Stimulated activated CD4-positive, alpha-beta T cell treated with anti-CD3 and anti-CD28 coated beads, Interleukin-12 subunit alpha, Interleukin-12 subunit beta, amount 100 ng/mL, for 24 hours (primary cell): Measurements from ENCODE around the gene SEMA6B.
"Not testable (repeated sequence)": the region's sequence is repeated elsewhere in the genome, so short reads cannot be mapped to it uniquely, and the experiment has no call there.

Source experiments
- DNase-seq, 2 experiments: peaks; one replicate each; pipeline ENCODE4 v3.0.0-alpha.2; 2020; ENCODE audit warnings: low read depth in 2 of 2

The SEMA6B gene

GRCh38 chr19:4528843-4529242 is 30.6 kb downstream of the SEMA6B start:
- no peak for DNase-seq

GRCh38 chr19:4527377-4527776 is 32.1 kb downstream of the SEMA6B start:
- not testable (repeated sequence) for DNase-seq

DNA sequence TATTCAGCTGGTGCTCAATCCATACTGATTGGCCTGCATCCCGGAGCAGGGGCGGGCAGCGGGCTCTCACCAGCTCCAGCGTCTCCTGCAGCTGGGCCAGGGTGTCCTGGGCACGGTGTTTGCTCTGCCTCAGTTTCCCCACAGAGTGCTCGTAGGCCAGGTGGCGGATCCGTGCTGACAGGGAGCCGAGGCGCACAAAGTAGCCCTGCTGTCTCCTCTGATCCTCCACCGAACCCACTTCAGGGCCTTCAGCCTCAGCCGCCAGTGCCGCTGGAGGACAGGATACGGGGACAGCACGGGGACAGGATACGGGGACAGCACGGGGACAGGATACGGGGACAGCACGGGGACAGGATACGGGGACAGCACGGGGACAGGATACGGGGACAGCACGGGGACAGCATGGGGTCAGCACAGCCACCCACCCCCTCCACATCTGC is 33.9 kb downstream of the SEMA6B start:
- DNase-seq = no peak

GRCh38 chr19:4524808-4525562 is 34.5 kb downstream of the SEMA6B start:
- peak; percentile 41 to 67 for DNase-seq

GRCh38 chr19:4523306-4524110 is 36.0 kb downstream of the SEMA6B start:
- no peak for DNase-seq

DNA sequence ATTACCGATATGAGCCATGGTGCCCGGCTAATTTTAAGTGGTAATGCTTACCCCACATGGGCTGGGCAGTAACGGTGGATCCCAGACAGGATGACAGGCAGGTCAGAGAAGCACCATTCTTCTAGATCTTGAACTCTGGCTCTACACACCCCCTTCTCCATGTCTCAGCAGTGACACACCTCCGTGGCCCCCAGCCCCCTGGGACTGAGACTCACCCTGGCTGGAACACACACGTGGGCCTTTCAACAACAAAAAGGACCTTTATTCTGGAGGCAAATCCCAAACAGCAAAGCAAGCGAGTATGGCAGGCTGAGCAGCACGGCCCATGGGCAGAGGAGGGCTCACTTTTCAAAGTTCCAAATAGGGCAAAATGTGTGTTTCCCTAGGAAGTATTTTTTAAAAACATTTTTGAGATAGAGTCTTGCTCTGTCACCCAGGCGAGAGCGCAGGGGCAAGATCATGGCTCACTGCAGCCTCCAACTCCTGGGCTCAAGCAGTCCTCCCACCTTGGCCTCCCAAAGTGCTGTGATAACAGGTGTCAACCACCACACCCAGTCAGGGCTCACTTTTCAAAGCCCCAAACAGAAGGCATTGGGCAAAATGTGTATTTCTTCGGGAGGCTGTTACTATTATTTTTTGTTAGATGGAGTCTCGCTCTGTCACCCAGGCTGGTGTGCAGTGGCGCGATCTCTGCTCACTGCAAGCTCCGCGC is 37.0 kb downstream of the SEMA6B start:
- DNase-seq = no peak

DNA sequence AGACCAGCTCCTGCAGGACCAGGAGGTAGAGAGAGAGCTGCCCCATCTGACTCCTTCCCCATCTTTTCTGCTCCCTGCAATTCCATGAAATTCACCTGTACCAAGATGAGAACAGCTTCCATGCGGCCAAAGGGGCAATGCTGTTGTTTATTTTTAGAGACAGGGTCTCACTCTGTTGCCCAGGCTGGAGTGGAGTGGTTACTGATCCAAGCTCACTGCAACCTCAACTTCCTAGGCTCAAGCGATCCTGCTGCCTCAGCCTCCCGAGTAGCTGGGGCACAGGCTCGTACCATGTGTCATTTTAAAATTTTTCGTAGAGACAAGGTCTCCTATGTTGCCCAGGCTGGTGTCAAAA is 37.6 kb downstream of the SEMA6B start:
- DNase-seq = no peak

- DNase-seq = no peak
Measured at GRCh38 chr19:4521170-4521887, 38.2 kb downstream of the SEMA6B start.

GRCh38 chr19:4519521-4520277 is 39.8 kb downstream of the SEMA6B start:
- DNase-seq = no peak

DNA sequence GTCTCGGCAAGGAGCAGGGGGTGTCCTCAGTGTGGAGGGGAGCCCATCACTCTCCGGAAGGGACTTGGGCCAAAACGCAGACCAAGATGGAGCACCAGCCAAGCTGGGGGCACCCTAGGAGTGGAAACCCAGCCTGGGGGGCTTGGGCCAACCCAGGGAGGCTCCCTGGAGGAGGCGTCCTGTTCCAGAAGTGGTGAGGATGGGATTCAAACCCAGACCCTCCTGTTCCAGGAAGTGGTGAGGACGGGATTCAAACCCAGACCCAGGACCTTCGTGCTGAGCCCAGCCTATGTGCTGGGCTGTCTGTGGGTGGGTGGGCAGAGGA is 40.4 kb downstream of the SEMA6B start:
- DNase-seq = no peak

GRCh38 chr19:4518345-4519171 is 40.9 kb downstream of the SEMA6B start, which contains the start of gene PLIN4:
TSS of gene PLIN4 (minus strand) at chr19:4518486. CDS start at chr19:4518272, 214 bp downstream.
- DNase-seq = no peak

DNA sequence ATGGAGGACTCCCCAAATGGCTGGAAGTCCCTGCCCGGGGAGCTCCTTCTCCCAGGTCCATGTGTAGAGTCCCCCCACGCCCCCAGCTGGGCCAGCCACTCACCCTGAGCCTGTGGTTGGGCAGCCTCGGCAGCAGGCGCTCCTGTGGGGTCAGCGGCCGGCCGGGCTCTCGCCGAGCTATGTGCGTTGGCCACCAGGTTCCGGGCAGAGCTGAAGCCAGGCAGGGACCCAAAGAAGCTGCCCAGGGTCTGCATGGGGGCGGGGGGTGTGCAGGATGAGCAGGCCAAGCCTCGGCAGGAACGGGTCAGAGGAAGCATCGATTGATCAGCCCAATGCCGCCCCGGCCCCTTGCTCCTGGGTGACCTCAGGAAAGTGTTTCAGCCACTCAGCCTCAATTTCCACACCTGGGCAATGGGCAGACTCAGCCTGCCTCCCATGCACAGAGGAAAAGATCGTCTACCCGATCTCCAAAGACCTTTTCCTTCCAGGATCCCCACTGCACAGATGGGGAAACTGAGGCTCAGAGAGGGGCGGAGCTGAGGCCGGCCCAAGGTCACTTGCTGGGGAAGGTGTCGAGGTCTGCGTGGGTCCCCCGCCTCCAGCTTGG is 41.9 kb downstream of the SEMA6B start:
- DNase-seq = no peak

GRCh38 chr19:4516939-4517300 is 42.6 kb downstream of the SEMA6B start:
- no peak for DNase-seq

DNA sequence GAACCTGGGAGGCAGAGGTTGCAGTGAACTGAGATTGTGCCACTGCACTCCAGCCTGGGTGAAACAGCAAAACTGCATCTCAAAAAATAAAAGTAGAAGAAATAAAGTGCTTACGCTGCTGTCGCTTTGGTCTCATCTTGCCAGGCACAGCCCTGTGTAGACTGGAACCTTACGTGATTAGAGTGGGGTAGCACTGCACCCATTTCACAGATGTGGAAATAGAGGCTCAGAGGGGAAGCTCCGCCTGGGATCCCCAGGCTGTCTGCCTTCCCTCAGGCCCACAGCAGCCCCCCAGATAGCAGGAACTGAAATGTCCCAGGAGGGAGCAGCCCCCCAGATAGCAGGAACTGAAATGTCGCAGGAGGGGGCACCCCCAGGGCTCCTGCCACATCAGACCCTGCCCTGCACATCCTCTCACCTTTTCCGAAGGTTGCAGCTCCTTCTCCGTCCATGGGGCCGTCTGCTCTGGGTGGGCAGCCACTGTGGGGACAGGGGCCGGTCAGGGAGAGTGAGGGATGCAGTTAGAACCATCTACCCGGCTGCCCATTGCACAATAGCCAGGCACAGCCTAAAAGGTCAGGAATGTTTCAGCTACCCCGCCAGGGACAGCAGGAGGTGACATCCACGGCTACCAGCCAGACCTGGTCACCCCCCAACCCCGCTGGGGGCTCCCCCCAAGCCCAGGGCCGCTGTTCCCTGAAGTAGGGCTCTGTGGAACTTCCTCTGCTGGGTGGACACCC is 43.1 kb downstream of the SEMA6B start:
- no peak for DNase-seq

DNA sequence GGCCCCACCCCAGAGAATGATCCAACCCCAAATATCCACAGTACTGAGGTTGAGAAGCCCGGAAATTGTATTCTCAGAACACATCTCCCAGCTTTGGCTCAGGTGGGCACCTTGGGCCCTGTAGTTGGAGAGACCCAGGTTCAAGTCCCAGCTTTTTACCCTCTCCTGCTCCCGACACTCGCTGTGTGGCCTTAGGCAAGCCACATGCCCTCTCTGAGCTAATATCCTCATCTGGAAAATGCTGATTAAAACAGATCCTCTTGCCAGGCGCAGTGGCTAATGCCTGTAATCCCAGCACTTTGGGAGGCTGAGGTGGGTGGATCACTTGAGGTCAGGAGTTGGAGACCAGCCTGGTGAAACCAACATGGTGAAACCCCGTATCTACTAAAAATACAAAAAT is 43.8 kb downstream of the SEMA6B start:
- DNase-seq = no peak

GRCh38 chr19:4513248-4513647 is 46.2 kb downstream of the SEMA6B start:
- no peak for DNase-seq

DNA sequence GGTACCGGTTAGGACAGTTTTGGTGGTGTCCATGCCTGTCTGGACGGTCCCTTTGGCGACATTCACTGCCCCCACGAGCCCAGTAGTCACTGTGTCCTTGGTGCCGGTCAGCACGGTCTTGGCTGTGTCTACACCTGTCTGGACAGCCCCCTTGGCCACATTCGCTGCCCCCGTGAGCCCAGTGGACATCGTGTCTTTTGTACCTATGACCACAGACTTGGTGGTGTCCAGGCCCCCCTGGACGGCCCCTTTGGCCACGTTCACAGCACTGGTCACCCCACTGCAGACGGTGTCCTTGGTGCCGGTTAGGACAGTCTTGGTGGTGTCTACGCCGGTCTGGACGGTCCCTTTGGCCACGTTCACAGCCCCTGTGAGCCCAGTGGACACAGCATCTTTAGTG is 47.4 kb downstream of the SEMA6B start:
- DNase-seq = no peak

DNA sequence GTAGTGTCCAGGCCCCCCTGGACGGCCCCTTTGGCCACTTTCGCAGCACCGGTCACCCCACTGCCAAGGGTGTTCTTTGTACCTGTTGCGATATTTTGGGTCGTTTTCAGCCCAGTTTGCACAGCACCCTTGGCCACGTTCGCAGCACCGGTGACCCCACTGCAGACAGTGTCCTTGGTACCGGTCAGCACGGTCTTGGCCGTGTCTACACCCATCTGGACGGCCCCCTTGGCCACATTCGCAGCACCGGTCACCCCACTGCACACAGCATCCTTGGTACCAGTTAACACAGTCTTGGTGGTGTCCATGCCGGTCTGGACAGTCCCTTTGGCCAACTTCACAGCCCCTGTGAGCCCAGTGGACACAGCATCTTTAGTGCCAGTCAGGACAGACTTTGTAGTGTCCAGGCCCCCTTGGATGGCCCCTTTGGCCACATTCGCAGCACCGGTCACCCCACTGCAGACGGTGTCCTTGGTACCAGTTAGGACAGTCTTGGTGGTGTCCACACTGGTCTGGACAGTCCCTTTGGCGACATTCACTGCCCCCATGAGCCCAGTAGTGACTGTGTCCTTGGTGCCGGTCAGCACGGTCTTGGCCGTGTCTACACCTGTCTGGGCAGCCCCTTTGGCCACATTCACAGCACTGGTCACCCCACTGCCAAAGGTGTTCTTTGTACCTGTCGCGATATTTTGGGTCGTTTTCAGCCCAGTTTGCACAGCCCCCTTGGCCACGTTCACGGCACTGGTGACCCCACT is 48.0 kb downstream of the SEMA6B start:
- no peak for DNase-seq
